Measurements from ENCODE around the gene PITX3. TPM values are rescaled to one million over a fixed set of nuclear protein-coding genes. Genes with fewer than 3 reads are reported as not detected.

PITX3 gene
- total RNA-seq, 6 donors from 2014 or later = 0.61 TPM; not detected in 5

- WGBS, 2 donors = 57 to 74% methylated on average over 8 of the region's 8 CpGs
- TF ChIP-seq CTCF (IDR thresholded peaks at IDR 0.05) (no peak), EP300 (IDR thresholded peaks at IDR 0.05) (no peak), POLR2AphosphoS5 (IDR thresholded peaks at IDR 0.05) (no peak), POLR2A (IDR thresholded peaks at IDR 0.05) (no peak)
- H3K27me3 ChIP-seq = peaks cover 0 to 17% (median 8%) of the 10 kb centered on the region in 4 donors
- DNase-seq = no peak
- H3K4me1 ChIP-seq = peaks cover 16 to 20% (median 17%) of the 10 kb centered on the region in 4 donors
- H3K9me3 ChIP-seq = no peaks in the 10 kb centered on the region
- ATAC-seq (ENCODE audit: low FRiP score in 2 of 2) = no peak
- H3K4me3 ChIP-seq = no peak overlapping the region
- H3K36me3 ChIP-seq = no peaks in the 10 kb centered on the region
- H3K27ac ChIP-seq = no peak overlapping the region
These were observed 5.3 kb downstream of the PITX3 start for GRCh38 chr10:102236006-102236405.

GRCh38 chr10:102235598-102235920 lies 5.8 kb downstream of the PITX3 start:
- whole genome bisulfite sequencing, 2 donors = 89% methylated on average over 1 of the region's 1 CpG
- TF ChIP-seq EP300 (IDR thresholded peaks at IDR 0.05) (no peak), POLR2A (IDR thresholded peaks at IDR 0.05) (no peak), POLR2AphosphoS5 (IDR thresholded peaks at IDR 0.05) (no peak), CTCF (IDR thresholded peaks at IDR 0.05) (no peak)
- ATAC-seq (ENCODE audit: low FRiP score in 2 of 2) = no peak
- Histone ChIP-seq H3K36me3 (no peaks in the 10 kb centered on the region), H3K27ac (no peak overlapping the region), H3K4me3 (no peak overlapping the region), H3K4me1 (peaks cover 16 to 20% (median 18%) of the 10 kb centered on the region in 4 donors), H3K9me3 (no peaks in the 10 kb centered on the region), H3K27me3 (peaks cover 0 to 17% (median 11%) of the 10 kb centered on the region in 4 donors)
- no peak for DNase-seq

- no peak for DNase-seq
- TF ChIP-seq POLR2AphosphoS5 (IDR thresholded peaks at IDR 0.05) = no peak
- no peak for TF ChIP-seq POLR2A (IDR thresholded peaks at IDR 0.05)
- no peak for TF ChIP-seq CTCF (IDR thresholded peaks at IDR 0.05)
- TF ChIP-seq EP300 (IDR thresholded peaks at IDR 0.05) = no peak
- WGBS, 2 donors = 76 to 77% methylated on average over 12 of the region's 12 CpGs
- H3K27ac ChIP-seq = no peak overlapping the region
- no peaks in the 10 kb centered on the region for H3K36me3 ChIP-seq
- peaks cover 0 to 19% (median 14%) of the 10 kb centered on the region in 4 donors for H3K27me3 ChIP-seq
- H3K4me1 ChIP-seq = peaks cover 19 to 20% (median 20%) of the 10 kb centered on the region in 4 donors
- H3K4me3 ChIP-seq = no peak overlapping the region
- no peak for ATAC-seq (ENCODE audit: low FRiP score in 2 of 2)
- H3K9me3 ChIP-seq = no peaks in the 10 kb centered on the region
These were observed 6.3 kb downstream of the PITX3 start for GRCh38 chr10:102234888-102235597.

- DNase-seq = no peak
- H3K4me3 ChIP-seq = no peak overlapping the region
- WGBS, 2 donors = 60 to 73% methylated on average over 1 of the region's 1 CpG
- H3K36me3 ChIP-seq = no peaks in the 10 kb centered on the region
- TF ChIP-seq EP300 (IDR thresholded peaks at IDR 0.05) = no peak
- no peak for TF ChIP-seq POLR2A (IDR thresholded peaks at IDR 0.05)
- TF ChIP-seq CTCF (IDR thresholded peaks at IDR 0.05) = no peak
- TF ChIP-seq POLR2AphosphoS5 (IDR thresholded peaks at IDR 0.05) = no peak
- H3K4me1 ChIP-seq = peaks cover 21 to 23% (median 23%) of the 10 kb centered on the region in 4 donors
- peaks cover 0 to 24% (median 15%) of the 10 kb centered on the region in 4 donors for H3K27me3 ChIP-seq
- no peak for ATAC-seq (ENCODE audit: low FRiP score in 2 of 2)
- H3K27ac ChIP-seq = no peak overlapping the region
- no peaks in the 10 kb centered on the region for H3K9me3 ChIP-seq
These were observed 7.3 kb downstream of the PITX3 start for GRCh38 chr10:102233997-102234396.

All from upper lobe of left lung (tissue), 6 donors.